ENCODE measurements around the gene STARD13. TPM values are rescaled to one million over a fixed set of nuclear protein-coding genes. Genes with fewer than 3 reads are reported as not detected.

Gene STARD13
- total RNA-seq, 1 experiment from 2014 or later, result 0.20 TPM

DNA sequence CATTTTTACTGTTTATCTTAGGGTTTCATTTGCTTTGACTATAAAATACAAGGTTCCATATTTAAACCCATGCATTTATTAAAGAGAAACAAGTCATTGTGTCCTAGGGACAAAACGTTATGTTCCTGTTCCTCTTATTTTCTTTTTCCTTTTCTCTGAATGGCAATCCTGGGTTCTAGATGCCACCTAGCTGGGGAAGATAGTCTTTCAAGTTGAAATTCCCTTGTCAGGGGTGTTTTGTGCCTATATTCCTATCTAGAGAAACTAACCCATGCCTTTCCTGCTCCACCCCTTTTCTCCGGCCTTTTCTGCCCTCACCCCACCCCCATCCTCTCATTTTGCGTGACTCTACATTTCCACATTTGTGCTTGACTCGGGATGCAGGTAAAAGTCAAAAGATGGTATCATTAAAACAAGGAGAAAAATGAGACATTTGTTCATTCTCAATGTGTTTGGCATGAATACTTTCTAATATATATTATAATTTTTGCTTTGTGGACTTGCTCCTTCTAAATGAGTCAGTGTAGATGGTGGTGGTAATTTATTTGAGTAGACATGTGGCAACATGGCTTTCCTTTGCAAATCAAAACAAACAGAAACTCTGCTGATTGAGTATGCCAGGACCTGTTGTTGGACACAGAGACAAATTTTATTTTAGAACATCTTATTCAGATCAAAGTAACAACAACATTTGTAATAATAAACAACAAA is 26.8 kb upstream of the STARD13 start:
- in situ Hi-C loops (cut with HindIII; ENCODE audit: low sequenced_read_pairs), result no loop called here
- no peak for DNase-seq (ENCODE audit: low spot score)

DNA sequence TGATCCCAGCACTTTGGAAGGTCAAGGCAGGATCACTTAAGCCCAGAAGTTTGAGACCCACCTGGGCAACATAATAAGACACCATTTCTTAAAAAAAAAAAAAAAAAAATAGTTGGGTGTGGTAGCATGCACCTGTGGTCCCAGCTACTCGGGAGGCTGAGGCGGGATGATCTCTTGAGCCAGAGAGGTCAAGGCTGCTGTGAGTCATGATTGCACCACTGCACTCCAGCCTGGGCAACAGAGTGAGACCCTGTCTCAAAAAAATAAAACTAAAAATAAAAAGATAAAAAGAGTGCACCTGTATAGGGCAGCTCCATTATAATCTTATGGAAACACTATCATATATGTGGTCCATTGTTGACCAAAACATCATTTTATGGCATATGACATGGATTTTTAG is 25.5 kb upstream of the STARD13 start:
- in situ Hi-C loops (cut with HindIII; ENCODE audit: low sequenced_read_pairs), result no loop called here
- no peak for DNase-seq (ENCODE audit: low spot score)

DNA sequence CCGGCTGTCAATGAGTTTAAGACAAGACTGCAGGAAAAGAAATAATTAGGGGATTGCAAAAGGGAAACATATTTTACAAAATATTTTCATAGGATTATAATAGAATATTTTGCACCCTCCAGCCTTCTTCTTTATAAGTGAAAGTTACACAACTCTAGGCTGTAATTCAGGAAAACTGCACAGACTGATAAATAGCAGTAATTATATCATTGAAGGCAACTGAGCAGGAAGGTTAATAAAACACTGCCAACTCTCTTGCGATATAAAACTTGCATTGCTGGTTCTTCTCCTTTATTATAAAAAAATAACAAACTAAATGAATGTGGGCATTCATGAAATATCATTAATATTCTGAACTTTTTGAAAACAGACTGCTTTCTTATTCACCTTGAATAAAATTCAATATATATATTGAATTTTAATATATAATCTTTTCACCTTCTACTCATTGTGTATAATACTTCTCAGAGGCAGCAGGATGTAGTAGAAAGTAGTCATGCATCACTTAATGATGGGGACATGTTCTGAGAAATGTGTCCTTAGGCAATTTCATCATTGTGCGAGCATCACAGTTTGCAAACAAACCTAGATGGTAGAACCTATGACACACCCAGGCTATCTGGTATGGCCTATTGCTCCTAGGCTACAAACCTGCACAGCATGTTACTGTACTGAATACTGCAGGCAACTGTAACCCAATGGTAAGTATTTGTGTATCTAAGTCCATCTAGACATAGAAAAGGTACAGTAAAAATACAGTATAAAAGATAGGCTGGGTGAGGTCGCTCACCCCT is 24.9 kb upstream of the STARD13 start:
- in situ Hi-C loops (cut with HindIII; ENCODE audit: low sequenced_read_pairs), result no loop called here

DNA sequence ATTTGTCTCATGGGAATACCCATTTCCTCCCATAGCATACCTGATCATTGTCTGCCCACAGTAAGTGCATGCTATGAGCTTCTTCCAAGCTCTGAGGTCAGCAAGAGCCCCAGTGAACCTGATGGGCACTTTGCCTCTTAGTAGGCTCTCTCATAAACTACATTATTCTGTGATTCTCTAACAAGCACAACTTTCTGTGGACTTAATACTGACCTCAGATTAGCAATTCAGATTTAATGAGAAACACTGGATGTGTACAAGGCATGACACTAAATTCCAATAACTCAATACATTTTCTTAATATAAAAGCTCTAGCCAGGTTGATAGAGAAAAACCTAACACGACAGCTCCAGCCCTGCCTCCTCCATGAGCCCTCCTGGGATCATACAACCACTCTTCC is 23.3 kb upstream of the STARD13 start:
- in situ Hi-C loops (cut with HindIII; ENCODE audit: low sequenced_read_pairs), result no loop called here
- no peak for DNase-seq (ENCODE audit: low spot score)

More for the DNA sequence above, 24.9 kb upstream of the STARD13 start:
- DNase-seq (ENCODE audit: low spot score), result no peak

DNA sequence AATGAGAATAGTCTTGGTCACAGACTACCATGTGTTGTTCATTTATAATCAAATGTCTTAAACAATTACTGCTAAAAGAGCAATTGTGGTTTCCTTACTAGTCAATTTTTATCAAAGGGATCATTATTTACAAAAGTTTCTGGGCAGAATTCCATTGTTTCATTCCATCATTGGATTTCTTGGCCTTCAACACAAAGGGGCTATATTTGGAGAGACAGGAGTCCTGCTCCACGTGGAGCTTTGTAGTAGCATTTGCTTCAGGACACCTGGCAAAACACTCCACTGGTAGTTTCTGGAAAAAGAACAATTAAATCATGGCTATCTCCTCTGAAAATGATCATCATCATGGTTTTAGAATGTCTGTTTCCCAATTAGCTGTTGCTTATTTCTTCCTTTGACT is 22.3 kb upstream of the STARD13 start:
- in situ Hi-C loops (cut with HindIII; ENCODE audit: low sequenced_read_pairs), result no loop called here

DNA sequence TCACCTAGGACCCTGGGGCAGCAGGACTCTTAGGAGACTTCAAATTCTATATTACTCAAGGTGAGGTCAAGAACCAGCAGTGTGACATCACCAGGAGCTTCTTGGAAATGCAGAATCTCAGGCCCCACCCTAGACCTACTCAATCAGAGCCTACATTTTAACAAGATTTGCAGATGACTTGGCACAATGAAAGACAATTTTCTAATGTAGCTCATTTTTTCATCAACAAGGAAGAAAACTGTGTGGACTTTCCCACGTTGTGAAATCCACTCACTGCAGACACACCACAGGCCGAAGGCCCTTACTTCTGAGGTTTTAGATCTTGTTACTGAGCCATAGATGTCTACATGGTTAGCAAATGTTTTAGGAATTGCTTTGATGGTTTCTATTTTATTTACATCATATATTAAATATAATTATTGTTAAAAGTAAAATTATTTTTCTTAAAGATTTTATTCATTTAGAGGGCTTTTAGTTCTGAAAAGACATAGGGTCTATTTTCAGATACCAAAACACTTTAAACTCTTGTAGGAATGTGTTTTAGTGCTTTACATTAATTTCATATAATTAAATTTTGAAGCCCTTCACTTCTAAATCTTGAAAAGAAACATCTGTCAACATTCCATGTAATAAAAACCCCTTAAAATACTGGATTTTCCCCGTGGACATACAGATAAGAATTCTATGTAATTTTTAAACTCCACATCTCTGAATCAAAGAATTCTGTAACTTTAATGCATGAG is 18.5 kb upstream of the STARD13 start:
- in situ Hi-C loops (cut with HindIII; ENCODE audit: low sequenced_read_pairs), result no loop called here

More for the DNA sequence above, 22.3 kb upstream of the STARD13 start:
- no peak for DNase-seq (ENCODE audit: low spot score)

DNA sequence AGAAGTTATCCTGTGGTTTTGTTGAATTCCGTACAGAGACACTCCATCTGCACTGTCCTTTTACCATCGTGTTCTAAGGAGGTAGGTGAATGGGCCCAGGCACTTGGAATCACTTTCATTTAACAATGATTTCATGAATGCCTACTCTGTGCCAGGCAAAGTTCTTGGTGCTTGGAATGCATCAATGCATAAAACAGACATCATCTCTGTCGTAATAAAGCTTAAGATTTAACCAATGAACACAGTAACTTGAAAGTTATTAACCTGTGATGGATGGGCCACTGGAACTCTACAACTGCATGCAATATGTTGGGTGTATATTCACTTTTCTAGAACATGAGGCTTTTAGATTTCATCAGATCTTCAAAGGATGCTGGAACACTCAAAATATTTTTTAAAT is 14.1 kb upstream of the STARD13 start:
- in situ Hi-C loops (cut with HindIII; ENCODE audit: low sequenced_read_pairs), result no loop called here
- no peak for DNase-seq (ENCODE audit: low spot score)

More for the DNA sequence above, 18.5 kb upstream of the STARD13 start:
- DNase-seq (ENCODE audit: low spot score), result no peak

DNA sequence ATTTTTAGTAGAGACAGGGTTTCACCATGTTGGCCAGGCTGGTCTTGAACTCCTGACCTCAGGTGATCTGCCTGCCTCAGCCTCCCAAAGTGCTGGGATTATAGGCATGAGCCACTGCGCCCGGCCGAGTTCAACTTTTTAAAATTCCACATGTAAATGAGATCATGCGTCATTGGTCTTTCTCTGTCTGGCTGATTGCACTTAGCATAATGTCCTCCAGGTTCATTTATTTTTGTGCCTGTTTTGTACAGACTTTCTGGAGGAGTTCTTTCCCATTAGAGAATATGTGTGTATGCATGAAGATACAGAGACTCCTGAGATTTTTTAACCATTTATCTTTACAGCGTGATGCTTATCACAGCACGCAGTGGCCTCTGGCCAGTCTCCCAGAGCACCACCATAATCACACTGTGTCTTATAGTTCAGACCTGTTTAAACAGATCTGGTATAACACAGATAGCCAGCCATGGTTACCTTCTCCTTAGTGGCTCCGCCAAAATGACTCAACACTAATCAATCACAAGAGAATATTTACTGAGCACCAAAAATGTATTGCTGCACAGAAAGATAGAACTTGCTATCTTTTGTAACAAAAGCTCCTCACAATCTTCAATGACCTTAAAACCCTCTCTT is 11.4 kb upstream of the STARD13 start:
- no peak for DNase-seq (ENCODE audit: low spot score)
- in situ Hi-C loops (cut with HindIII; ENCODE audit: low sequenced_read_pairs), result no loop called here

DNA sequence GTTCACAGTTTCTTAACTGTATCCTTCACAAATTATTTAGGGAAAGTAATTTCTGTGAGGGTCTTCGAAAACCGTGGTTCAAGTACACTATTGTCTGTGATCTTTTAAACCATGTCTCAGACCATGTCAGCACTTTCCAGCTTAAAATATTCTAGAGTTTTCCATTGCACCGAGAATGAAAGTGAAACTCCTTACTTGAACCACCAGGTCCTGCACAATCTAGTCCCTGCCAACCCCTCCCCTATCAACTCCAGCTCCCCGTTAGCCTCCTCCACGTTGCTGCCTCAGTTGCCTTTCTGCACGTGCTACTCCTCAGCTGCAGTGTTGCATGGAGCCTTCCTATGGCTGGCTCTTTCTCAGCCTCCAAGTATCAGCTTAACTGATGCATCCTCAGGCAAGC is 7.2 kb upstream of the STARD13 start:
- in situ Hi-C loops (cut with HindIII; ENCODE audit: low sequenced_read_pairs), result no loop called here
- DNase-seq (ENCODE audit: low spot score), result no peak

DNA sequence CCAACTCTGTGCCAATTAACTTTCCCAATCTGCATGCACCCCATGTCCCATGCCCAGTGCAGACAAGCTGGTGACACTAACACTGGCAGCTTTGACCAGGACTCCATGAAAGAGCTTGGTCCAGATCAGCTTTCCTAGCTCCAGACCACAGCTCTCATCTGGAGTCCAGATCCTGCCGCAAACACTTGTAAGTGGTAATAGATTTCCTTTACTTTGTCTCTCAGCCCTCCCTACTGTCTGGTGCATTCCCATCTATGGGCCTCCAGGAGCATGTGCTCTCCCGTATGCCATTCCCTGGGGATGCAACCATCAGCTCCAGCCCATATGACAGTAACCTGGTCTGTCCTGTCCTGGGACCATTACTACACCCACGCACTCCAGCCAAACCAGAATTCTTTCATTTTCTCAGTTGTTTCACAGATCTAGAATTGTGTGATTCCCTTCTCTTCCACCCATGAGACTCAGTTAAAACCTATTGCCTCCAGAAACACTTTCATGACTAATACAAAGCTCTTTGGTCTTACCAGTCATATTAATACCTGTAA is 4.9 kb upstream of the STARD13 start:
- DNase-seq (ENCODE audit: low spot score), result no peak
- in situ Hi-C loops (cut with HindIII; ENCODE audit: low sequenced_read_pairs), result no loop called here

DNA sequence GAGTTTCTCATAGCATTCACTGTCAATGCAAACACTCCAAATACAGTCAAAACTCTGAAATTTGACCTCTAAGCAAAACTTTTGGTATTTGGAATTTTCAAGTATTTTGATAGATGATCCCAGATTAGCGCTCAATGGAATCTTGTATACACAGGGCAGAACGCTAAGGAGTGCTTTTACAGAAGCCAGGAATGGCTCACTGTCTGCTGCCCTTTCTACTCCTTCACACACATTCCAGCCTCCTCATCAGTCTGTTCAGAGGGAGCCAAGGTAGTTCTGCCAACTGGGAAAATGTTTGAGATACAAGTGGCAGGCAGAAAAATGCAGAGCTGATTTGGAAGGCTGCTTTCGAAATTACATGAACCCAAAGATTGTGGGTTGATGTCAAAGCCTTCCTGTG is 4.4 kb upstream of the STARD13 start:
- in situ Hi-C loops (cut with HindIII; ENCODE audit: low sequenced_read_pairs), result no loop called here

DNA sequence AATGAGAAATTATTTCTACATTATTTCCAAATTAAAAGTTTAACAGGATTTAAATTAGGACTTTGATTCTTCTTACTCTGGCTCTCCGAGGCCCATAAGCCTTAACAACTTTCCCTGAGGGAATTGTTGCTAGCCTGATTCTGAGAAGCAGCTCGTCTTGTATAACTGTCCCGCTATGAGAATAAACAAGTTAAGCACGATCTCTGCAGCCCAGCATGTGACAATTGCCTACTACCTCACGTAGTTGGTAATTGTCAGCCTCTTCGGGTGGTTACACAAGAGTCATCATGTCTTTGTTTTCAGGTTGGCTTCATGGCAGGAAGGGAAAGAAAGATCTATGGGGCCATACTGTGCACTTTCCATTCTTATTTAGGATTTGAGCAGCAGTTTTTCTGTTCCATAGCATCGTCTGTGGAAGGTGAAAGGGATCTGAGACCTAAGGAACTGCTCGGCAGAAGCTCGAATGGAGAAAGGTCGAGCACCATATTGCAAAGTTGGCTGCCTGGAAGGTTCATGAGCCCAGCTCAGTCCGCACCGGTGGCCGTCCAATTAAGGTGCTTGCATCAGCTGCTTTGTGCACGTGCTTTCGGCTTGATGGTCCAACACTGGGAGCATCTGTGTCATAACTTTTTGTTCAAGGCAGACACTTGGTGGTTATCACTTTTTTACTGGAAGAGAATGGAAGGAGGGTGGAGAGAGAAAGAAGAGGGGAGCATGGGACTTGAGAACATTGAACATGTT is 1.8 kb upstream of the STARD13 start:
- no peak for DNase-seq (ENCODE audit: low spot score)
- in situ Hi-C loops (cut with HindIII; ENCODE audit: low sequenced_read_pairs), result no loop called here

More for the DNA sequence above, 4.4 kb upstream of the STARD13 start:
- no peak for DNase-seq (ENCODE audit: low spot score)

DNA sequence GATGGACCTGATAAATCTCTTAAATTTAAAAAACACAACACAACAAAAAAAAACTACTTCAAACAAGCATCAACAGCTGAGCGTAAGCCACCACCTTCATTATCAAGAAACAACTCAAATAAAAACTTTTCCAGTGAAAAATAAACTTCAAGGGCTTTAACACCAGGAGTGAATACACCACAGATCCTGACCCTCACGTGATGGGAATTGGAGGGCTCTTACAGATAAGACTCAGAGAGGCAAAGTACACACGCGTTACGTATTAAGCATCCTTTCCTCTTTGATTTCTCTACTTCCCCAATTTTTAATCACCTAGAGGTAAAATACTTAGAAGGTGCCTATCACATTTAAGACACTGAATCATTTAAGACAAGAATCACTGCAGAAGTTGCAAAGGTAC is 573 bp upstream of the STARD13 start:
- no peak for DNase-seq (ENCODE audit: low spot score)
- in situ Hi-C loops (cut with HindIII; ENCODE audit: low sequenced_read_pairs), result no loop called here

DNA sequence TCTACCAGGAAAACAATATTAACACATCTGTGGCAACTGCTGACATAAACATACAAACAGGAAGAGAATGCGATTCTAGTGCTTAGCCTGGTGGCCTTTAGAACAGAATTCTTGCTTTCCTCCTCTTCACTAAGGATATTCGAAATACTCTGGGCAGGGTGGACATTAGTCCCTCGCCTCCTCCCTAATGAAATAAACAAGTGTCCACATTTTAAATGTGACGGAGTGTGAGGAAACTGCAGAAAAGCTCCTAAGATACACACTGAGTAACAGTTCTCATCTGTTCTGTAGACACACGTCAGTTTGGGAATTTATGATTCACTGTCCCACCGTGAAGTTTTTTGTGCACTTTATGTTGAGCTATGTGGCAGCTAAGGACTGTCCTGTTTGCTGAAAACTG is 639 bp downstream of the STARD13 start:
- DNase-seq (ENCODE audit: low spot score), result no peak
- in situ Hi-C loops (cut with HindIII; ENCODE audit: low sequenced_read_pairs), result no loop called here

DNA sequence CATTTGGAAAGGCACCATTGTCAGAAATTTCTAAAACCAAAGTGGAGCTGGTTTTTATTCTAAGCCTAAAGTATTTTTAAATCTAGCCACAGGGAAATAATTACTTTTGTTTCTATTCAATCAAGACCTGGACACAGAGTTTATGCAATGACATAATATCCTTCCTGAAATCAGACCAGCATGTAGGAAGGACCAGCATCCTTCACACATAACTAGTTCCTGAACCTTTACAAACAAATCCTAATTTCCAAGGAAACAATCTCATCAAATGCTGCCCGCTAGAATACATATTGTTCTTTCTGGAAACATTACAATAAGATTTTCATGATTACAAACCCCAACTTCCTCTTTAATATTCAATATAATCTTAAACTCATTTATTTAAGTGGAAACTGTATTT is 1.5 kb downstream of the STARD13 start:
- in situ Hi-C loops (cut with HindIII; ENCODE audit: low sequenced_read_pairs), result no loop called here

DNA sequence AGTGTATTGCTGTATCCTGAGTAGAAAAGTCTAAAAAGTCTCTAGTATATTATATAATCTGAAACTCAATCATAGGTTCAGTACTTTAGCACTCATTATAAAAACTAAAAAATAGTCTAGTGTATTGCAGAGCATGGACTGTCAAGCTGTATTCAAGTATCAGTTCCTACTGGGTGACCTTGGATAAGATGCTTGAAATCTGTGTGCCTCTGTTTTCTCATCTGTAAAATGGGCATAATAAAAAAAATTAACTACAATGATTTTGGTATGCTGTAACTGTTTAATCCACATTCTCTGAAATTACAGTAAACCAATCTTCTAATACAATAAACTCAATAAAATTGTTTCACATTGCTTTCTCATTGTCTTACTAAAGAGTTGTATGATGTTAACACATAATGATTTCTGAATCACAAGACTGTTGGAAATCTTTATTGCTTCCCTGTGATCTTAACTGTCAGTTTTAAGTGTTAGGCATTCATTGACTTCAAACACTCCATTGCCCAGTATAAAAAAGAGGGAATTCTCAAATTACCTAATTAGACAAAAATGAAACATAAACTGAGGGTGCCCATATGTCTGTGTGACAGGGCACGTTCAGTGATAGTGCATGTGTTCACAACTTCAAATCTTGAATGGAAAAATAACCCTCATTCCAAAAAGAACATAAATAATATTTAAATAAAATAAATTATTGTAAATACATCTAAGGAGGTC is 2.2 kb downstream of the STARD13 start:
- DNase-seq (ENCODE audit: low spot score), result no peak
- in situ Hi-C loops (cut with HindIII; ENCODE audit: low sequenced_read_pairs), result no loop called here

More for the DNA sequence above, 1.5 kb downstream of the STARD13 start:
- no peak for DNase-seq (ENCODE audit: low spot score)

DNA sequence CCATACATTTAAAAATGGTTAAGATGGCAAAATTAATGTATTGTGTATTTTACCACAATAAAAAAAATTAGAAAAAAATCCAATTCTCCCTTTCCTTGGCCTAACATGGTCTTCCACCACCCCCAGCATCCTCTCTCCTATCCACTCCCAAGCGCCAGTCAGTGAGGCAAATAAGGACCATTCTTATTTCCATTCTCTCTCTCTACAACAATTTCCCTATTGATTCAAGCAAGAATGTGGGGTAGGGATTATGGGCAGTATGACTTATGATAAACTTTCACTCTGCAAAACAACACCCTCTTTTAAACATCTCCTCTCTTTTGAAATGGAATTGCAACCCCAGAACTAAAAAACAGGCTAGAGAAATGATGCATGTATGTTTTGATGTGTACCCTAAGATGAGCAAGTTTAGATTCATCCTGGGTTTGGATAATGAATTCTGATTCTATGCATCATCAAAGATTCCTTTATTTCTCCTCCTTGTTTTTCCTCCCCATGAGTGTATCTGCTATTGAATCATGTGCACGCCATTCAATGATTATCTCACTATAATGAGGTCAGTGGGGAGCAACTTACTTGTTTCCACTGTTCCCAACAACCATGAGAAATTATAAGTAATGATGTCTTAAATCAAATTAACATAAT is 3.5 kb downstream of the STARD13 start:
- no peak for DNase-seq (ENCODE audit: low spot score)
- in situ Hi-C loops (cut with HindIII; ENCODE audit: low sequenced_read_pairs), result no loop called here

DNA sequence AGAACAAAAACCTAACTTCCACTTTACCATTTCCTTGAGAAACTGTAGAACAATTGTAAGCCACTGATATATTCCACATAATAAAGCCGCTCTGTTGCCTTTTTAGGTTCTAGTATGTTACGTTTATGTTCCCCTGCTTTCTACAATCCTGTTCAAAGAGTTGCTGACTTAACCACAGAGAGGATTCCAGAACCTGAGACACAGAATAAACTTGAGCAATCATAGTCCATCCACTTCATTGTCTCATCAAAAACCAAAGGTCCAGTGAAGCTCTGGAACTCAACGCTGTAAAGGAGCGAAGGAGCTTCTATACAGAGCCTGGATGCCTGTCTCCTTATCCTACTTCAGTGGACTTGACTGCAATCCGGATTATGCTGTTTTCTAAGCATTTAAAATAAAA is 4.6 kb downstream of the STARD13 start:
- in situ Hi-C loops (cut with HindIII; ENCODE audit: low sequenced_read_pairs), result no loop called here
- no peak for DNase-seq (ENCODE audit: low spot score)

All from G401 (cell line).